GM21526 (cell line): Measurements from ENCODE around the gene EFCAB3.
"Not testable (repeated sequence)": the region's sequence is repeated elsewhere in the genome, so short reads cannot be mapped to it uniquely, and the experiment has no call there.

Experiments used
- ATAC-seq: cut with Tn5 transposase; IDR thresholded peaks from one replicate; pipeline ENCODE4 v1.9.1; 2021; ENCODE audit warnings: moderate library complexity; ENCODE audit not compliant: unreplicated experiment, low FRiP score

Gene EFCAB3

DNA sequence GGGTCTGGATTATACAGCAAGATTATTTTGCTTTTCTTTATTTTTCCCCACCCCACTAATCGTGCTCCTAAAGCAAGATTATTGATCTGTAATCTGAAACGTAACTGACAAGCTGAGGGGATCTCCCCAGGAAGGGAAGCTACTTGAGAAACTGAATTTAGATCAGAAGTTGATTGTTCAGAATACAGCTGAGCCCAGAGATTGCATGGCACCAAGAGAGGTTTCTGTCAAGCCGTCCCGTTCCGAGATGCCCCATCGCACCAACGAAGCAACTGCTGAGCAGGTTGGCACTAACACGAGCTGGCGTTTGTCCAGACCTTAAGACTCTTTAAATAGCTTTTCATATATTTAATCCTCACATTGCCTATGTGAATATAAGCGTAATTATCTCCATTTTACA, 78.1 kb downstream of the EFCAB3 start:
- ATAC-seq: not testable (repeated sequence)

DNA sequence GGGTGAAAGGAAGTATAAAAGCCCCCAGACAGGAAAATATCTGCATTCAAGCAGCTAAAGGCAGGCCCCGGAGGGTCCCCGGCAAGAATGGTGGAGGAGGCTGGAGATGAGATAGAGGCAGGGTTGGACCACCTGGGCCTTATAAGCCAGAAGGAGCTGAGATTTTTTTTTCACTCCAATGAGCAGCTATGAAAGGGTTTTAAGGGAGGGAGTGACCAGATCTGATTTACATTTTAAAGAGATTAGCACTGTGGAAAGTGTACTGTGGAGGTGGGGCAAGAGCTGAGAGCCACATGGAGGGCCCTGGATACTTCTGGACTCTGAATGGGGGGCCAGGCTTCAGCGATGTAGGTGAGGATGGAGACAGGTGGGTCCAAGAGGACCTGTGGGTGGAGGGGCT, 84.1 kb downstream of the EFCAB3 start:
- ATAC-seq: not testable (repeated sequence)

DNA sequence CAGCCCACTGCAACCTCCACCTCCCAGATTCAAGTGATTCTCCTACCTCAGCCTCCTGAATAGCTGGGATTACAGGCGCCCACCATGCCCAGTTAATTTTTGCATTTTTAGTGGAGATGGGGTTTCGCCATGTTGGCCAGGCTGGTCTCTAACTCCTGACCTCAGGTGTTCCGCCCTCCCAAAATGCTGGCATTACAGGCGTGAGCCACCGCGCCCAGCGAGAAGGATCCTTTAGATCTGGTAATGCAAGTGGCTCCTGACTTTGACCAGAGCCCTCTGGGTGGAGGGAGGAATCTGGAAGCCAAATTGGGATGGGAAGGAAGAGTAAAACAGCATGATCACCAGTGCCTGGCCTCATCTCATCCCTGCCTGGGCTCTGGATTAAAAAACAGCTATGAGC, 84.9 kb downstream of the EFCAB3 start:
- ATAC-seq: not testable (repeated sequence)
